ENCODE results near the gene POFUT2. TPM values are rescaled to one million over a fixed set of nuclear protein-coding genes. Genes with fewer than 3 reads are reported as not detected.

The POFUT2 gene
- total RNA-seq, 3 donors from 2014 or later: 26.4 to 38.0 (median 29.8) TPM

- intact Hi-C loops (cut with DNase I, micrococcal nuclease): no loop called here
- peaks cover 9% of the 10 kb centered on the region for H3K36me3 ChIP-seq (ENCODE audit: low read depth)
- H3K9me3 ChIP-seq: no peaks in the 10 kb centered on the region
- TF ChIP-seq, protein P1, sequence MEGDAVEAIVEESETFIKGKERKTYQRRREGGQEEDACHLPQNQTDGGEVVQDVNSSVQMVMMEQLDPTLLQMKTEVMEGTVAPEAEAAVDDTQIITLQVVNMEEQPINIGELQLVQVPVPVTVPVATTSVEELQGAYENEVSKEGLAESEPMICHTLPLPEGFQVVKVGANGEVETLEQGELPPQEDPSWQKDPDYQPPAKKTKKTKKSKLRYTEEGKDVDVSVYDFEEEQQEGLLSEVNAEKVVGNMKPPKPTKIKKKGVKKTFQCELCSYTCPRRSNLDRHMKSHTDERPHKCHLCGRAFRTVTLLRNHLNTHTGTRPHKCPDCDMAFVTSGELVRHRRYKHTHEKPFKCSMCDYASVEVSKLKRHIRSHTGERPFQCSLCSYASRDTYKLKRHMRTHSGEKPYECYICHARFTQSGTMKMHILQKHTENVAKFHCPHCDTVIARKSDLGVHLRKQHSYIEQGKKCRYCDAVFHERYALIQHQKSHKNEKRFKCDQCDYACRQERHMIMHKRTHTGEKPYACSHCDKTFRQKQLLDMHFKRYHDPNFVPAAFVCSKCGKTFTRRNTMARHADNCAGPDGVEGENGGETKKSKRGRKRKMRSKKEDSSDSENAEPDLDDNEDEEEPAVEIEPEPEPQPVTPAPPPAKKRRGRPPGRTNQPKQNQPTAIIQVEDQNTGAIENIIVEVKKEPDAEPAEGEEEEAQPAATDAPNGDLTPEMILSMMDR (IDR thresholded peaks at IDR 0.05): no peak
- H3K4me3 ChIP-seq: no peak overlapping the region
- DNase-seq: no peak
- no peaks in the 10 kb centered on the region for H3K4me1 ChIP-seq (ENCODE audit: low read depth)
- ATAC-seq: no peak
These were observed 21.8 kb downstream of the POFUT2 start for GRCh38 chr21:45265721-45266517.

DNA sequence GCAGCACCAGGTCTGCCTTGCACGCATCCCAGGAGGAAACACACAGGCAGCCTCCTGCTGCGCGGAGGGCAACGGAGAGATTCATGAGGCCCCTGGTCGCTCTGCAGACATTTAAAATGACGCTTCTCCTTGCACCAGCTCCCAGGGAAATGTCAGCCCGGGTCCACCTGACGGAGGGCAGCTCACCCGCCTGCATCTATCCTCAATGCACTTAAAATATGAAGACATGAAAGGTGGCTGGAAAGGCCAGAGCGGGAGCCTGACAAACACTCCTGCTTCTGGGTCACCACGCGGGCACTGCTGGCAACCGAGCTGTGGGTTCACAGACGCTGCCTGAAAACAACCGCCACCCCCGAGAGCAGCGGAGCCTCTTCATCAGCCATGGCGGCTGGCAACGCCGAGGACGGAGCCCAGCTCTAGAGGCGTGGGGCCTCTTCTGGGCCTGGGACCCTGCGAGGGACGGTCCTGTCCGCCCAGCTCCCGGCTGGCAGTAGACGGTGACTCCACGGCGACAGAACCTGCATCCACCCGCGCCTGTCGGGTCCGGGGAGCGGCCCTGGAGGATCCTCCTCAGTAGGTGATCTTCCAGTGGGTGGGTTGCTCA, 22.7 kb downstream of the POFUT2 start:
- Histone ChIP-seq H3K36me3 (ENCODE audit: low read depth) (peaks cover 9% of the 10 kb centered on the region), H3K4me1 (ENCODE audit: low read depth) (no peaks in the 10 kb centered on the region), H3K4me3 (no peak overlapping the region), H3K9me3 (no peaks in the 10 kb centered on the region)
- TF ChIP-seq, protein P1 (IDR thresholded peaks at IDR 0.05): no peak
- intact Hi-C loops (cut with DNase I, micrococcal nuclease): no loop called here
- ATAC-seq: no peak
- no peak for DNase-seq

DNA sequence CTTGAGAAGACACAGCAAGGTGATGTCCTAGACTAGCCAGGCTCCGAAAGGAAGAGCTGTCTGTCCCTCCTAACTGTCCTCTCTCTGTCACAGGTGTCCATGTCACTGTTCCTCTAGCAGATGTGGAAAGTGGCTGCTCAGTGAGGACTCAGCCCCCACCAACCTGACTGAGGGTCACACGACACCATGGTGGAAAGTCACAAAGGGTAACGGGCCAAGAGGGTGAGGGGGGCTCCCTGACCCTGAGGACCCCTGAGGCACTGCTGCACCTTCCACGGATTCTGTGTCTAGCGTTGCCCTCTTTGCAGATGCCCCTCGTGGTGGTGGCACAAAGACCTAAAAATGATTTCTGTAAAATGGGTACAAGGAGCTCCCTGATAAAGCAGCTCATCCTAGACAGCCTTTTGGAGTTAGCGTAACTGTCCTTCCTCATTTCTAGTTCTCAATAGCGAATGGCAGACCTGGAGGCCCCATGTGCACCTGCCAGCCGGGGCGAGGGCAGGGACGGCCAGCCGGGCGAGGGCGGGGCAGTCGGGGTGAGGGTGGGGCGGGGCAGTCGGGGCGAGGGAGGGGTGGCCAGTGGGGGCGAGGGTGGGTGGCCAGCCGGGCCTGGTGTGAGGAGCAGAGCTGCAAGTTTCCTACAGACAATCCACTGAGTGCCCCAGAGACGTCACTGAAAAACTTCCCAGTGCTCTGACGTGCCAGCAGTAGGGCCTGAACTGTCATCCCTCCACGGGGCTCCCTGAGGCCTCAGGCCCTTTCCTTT, 23.4 kb downstream of the POFUT2 start:
- Histone ChIP-seq H3K4me3 (no peak overlapping the region), H3K36me3 (ENCODE audit: low read depth) (peaks cover 9% of the 10 kb centered on the region)
- intact Hi-C loops (cut with DNase I, micrococcal nuclease): no loop called here

DNA sequence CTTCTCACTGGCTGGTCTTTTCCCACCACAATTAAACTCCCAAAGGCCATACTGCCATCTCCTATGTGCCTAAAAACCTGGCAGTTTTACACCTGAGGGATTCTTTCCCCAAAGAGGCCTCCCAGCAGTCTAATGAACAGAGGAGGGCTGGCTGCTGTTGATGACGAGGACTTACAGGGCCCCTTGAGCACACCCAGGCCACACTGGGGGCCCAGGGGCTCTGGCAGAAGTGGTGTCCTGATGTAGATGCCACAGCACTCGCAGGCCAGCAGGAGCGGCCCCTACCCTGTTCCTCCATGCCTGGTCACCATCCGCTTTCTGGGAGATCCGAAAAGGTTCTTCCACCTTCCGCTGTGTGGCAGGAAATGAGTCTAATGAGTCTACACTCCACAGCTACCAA, 24.2 kb downstream of the POFUT2 start:
- no peak for ATAC-seq

More for the DNA sequence above, 23.4 kb downstream of the POFUT2 start:
- DNase-seq (no peak), ATAC-seq (no peak)
- no peaks in the 10 kb centered on the region for H3K9me3 ChIP-seq
- TF ChIP-seq, protein P1 (IDR thresholded peaks at IDR 0.05): no peak
- no peaks in the 10 kb centered on the region for H3K4me1 ChIP-seq (ENCODE audit: low read depth)

GRCh38 chr21:45262616-45263015, 25.1 kb downstream of the POFUT2 start:
- TF ChIP-seq, protein P1 (IDR thresholded peaks at IDR 0.05): no peak
- peak; percentile 87 for ATAC-seq
- Histone ChIP-seq H3K36me3 (ENCODE audit: low read depth) (peaks cover 9% of the 10 kb centered on the region), H3K4me1 (ENCODE audit: low read depth) (no peaks in the 10 kb centered on the region), H3K9me3 (no peaks in the 10 kb centered on the region), H3K4me3 (no peak overlapping the region)
- peak in 2 of 3 donors; percentile 66 to 73 for DNase-seq
- intact Hi-C loops (cut with DNase I, micrococcal nuclease): no loop called here

More for the DNA sequence above, 24.2 kb downstream of the POFUT2 start:
- TF ChIP-seq, protein P1 (IDR thresholded peaks at IDR 0.05): no peak
- DNase-seq: no peak
- Histone ChIP-seq H3K36me3 (ENCODE audit: low read depth) (peaks cover 9% of the 10 kb centered on the region), H3K9me3 (no peaks in the 10 kb centered on the region), H3K4me1 (ENCODE audit: low read depth) (no peaks in the 10 kb centered on the region), H3K4me3 (no peak overlapping the region)
- intact Hi-C loops (cut with DNase I, micrococcal nuclease): no loop called here
